Measurements from ENCODE around the gene KPTN. TPM values are rescaled to one million over a fixed set of nuclear protein-coding genes. Genes with fewer than 3 reads are reported as not detected.
A peak's percentile ranks its signal among the peaks of the same experiment; 100 is the strongest.

Gene KPTN
- total and polyA plus RNA-seq, 2 of the 8 experiments (the other 6 are each of a cell fraction or from before 2014, with no cell fraction given) = 23.6 to 31.3 TPM

- TF ChIP-seq RFX5 (IDR thresholded peaks at IDR 0.05; ENCODE audit: borderline replicate concordance, low read depth, low read length) = no peak
- TF ChIP-seq SIN3A (conservative IDR thresholded peaks at IDR 0.05 in 1 of 2, IDR thresholded peaks at IDR 0.05 in 1 of 2; ENCODE audit: low read depth in 1 of 2, low read length in 2 of 2) = peak; percentile 99
- TF ChIP-seq CEBPB (IDR thresholded peaks at IDR 0.05; ENCODE audit: low read depth, low read length) = 0 out of 2 replicates have a peak, but pooled peaks have one; percentile 17
- peak; percentile 94 for TF ChIP-seq CREB1 (IDR thresholded peaks at IDR 0.05)
- no peak for TF ChIP-seq HDAC6 (IDR thresholded peaks at IDR 0.05; ENCODE audit: low read depth, low read length)
- peak in 1 of 2 experiments; percentile 74; a peak in 1 of 3 replicates for TF ChIP-seq EP300 (IDR thresholded peaks at IDR 0.05; ENCODE audit: borderline replicate concordance in 1 of 2, low read depth in 2 of 2, low read length in 2 of 2)
- peak; percentile 56 for TF ChIP-seq NRF1 (IDR thresholded peaks at IDR 0.05; ENCODE audit: low read depth, low read length)
- peak; percentile 68 for TF ChIP-seq TAF1 (IDR thresholded peaks at IDR 0.05; ENCODE audit: low read depth, low read length)
Measured at GRCh38 chr19:47514869-47515588, 31.0 kb upstream of the KPTN start, which contains the start of gene NAPA (continued).

Data from H1 (cell line).